HG03565 (cell line): ENCODE results near the gene LMO3.

Experiments used
- ATAC-seq: cut with Tn5 transposase; IDR thresholded peaks from one replicate; pipeline ENCODE4 v1.9.1; 2021; ENCODE audit warnings: mild to moderate bottlenecking, moderate library complexity; ENCODE audit not compliant: unreplicated experiment

LMO3 gene

DNA sequence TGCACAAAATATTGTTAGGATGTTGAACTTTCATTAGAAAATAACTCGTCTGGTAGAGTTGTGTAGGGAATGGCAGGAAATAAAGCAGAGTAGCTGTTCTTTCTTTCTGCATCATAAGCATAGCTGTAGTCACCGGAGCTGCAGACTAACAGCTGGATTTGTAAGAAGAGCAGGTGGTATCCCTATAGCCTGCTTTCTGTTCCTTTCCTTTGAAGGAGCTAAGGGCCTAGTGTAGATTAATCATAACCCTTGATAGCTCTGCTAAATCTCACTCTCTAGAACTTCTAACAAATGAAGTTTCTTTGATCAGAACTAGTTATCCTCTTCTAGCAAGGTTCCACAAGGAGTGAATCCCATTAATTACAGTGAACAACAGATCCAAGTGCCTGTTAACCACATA lies 3.5 kb downstream of the LMO3 start:
- no peak for ATAC-seq

DNA sequence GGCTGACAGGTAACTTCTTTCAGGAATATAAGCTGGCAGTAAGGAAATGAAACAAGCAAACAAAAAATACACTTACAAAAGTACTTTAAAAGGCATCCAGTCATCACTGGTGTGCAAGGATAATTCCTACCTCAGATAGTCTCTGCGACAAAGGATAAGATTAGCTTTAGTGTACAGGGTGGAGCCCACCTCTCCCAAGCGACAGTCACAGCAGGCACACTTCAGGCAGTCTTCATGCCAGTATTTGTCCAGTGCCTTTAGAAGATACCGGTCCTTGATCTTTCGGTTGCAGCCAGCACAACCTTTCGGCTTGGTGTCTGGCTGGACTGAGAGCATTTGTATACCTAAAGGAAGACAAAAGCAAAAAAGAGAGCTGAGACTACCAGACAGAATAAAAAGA lies 5.4 kb downstream of the LMO3 start:
- no peak for ATAC-seq

GRCh38 chr12:16599081-16599480 lies 6.9 kb downstream of the LMO3 start:
- no peak for ATAC-seq

DNA sequence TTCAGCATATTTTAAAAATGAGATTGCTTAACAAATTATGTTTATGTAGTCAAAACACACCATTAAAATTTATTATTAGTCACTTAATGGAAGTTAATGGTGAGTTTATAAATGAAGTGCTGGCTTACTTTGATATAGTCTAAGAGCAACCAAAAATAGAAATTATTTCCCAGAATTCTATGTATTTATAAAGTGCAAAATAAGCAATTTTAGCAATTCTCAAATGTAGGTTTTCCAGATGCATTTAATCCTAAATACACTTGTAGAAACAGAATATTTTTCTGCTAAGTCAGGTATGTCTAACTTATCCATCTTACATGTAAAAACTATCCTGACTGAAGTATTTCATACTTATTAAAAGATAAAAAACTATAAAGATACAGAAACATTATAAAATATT lies 11.2 kb downstream of the LMO3 start:
- no peak for ATAC-seq

DNA sequence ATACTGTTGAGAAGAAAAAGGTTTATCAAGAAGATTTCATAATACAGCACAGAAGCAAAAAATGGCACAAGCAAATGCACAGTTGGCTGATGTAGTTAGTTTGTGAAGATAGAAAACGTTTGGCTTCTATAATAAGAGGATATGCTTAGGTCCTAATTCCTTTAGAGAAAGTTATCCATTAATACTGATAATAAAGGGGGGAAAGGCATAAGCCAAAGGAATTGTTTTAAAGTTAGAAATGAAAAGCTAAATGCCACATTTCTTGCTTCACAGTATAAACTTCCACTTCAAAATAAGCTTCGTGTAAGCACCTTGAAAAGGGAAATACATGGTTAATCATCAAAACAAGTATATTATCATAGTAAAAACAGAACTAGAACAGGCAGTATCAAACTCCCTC lies 12.4 kb downstream of the LMO3 start:
- no peak for ATAC-seq

DNA sequence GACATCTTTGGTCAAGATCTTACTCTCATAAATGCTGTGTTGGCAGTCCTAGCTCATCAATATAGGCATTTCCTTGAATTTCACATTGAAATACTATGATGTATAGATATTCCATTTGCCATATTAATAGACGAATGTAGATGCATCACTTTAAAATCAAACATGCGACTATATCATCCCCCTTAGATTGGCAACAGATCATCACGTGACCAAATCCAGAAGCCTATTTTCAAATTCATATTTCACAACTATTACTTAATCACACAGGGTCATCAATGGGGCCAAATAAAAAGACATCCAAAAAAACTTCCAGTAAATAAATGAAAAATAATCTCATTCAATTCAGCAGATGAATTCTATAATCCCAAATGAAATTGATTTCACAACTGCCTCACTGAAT lies 15.3 kb downstream of the LMO3 start:
- no peak for ATAC-seq

DNA sequence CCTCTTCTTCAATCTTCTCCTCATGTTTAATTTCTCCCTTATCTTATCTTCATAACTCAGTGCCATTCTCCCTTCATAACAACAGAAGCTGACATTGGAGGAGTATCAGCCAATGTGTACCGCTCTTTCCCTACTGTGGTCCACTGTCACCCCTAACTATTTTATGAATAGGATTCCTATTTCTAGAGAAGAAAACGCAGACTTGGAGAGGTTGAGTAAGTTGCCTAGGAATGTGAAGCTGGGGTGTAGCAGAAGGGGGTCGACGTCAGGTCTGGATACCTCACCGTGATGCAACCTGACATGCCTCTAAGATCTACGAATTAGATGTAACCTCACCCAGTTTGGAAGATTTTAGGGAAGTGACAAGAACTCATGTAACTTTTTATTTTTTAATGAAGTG lies 17.1 kb downstream of the LMO3 start:
- no peak for ATAC-seq

DNA sequence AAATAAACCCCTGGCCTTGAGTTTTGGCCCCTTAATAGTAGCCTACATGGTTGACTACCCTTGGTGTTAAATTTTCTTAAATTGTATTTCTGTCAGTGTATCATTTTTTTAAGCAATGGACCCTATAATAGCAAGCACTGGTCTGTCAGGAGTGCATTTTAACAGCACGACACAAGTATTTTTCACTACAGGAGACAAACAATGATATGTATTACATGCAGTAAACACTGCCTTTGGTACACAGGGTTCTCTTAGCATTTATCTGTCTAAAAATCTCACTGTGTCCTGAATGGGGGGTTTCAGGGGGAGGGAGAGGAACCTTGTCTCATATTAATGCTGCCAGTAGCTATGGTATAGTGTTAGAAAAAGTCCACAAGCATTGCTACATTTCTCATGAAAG lies 18.4 kb downstream of the LMO3 start:
- no peak for ATAC-seq

DNA sequence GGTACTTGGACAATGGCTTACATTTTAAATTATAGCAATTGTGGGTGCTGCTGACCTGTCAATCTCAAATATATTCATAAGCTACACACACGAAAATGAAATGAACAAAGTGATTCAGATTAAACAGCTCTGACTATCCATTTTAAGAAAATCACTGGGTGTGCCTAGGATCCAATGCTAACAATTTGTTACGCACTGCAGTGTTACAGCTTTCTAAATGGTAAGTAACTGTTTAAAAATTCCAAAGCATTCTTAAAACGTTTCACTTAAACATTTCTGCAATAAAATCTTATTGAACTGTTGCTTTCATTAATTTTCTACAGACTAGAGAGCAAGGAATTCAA lies 18.9 kb downstream of the LMO3 start:
- ATAC-seq, result no peak

DNA sequence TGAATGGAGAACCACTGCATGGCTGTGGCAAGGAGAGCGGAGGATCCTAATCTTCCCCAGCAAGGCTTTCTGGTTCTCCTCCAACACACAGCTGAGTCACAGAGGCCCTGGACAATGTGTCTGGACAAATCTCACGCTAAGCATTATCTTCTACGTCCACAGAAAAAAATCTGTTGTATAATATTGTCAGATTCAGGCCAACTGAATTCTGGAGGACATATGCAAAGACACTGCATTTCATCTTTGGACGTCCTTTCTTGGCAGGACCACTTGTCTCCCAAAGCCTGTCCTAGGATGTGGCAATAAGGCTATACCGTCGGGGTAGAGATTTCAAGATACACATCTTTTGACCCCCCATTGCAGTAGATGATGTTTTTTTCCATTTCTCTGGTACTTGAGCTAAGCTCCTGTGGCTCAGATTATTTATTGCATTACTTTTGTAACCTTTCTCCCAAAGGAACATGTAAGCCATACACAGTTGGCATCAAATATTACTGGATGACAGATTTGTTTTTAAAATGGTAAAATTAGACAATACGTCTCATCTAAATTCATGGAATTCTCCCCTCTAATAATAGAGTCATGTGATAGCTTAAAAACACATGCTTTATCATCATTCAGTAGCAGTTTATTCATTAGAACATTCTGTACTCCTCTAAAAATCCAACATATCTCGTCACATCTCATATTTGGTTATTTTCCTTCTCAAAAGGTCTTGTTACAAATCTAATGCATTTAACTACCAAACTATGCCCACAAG lies 19.4 kb downstream of the LMO3 start:
- no peak for ATAC-seq

DNA sequence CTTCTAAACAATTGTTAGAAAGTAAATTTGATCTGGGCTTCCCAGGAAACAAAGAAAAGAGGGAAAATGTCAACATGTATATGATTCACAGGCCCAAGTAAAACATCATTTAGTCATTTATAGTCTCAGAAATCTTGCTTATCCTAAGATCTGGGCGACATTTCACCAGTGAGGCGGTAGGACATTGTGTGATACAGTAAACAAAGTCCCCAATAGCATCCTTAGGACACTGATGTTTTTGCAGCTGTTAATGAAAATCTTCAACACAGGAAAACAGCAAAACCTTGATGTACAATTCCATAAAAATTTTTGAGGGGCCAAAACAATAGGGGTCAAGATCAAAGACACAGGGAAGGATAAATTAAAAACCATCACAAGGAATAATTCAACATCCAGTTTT lies 20.2 kb downstream of the LMO3 start:
- ATAC-seq, result no peak

- no peak for ATAC-seq
Measured at GRCh38 chr12:16583969-16584745, 21.8 kb downstream of the LMO3 start.

DNA sequence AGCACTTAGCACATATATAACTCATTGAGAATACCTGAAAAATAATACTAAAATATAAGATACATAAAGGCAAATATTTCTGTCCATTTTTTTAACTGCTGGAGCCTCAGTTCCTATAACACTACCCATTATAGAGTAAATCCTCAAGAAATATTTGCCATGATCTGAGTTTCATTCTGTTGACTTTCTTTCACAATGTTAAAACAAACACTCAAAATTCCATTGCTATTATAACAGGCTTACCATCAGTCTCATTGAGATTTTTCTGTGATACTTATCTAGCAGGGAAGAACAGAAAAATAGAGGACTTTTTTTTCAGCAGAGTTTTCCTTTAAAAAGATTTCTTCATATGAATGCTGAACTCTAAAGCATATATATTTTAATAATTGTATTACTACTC lies 24.5 kb downstream of the LMO3 start:
- no peak for ATAC-seq

- ATAC-seq, result no peak
Measured at GRCh38 chr12:16579041-16579440, 26.9 kb downstream of the LMO3 start.

- no peak for ATAC-seq
Measured at GRCh38 chr12:16573398-16574077, 32.4 kb downstream of the LMO3 start.

DNA sequence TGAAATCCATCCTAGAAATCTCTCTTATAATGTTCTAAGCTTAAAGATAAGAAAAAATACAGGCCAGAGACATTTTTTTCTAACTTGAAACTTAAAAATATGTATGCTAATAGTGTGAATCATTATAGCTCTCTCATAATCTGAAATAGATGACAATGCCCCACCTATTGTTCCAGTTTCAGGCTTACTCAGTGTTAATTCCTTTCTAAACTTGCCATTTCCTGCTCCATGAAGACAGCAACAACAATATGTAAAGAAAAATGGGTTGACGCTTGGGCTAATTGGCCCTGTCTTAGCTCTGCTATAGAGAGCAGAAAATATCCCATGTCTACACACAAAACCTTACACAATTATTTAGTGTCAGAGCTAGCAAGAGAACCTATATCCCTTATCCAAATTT lies 37.1 kb downstream of the LMO3 start:
- no peak for ATAC-seq

GRCh38 chr12:16564675-16565074 lies 41.3 kb downstream of the LMO3 start:
- no peak for ATAC-seq

DNA sequence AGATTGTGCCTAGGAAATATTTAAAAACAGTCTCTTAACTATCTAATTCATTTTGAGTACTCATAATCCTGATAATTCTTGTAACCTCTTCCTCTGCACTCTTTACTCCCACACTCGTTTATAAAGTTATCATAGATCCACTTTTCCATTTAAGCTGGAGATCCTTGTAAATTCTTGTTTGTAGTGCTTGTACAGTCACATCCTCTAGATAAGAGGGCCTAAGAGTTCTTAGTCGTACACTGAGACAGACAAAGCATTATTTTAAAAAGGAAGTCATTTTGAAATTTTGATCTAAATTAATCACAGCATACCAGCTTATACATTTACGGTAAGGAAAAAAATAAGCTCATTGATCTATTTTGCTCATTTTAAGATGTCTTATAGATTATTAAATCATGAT lies 42.5 kb downstream of the LMO3 start:
- ATAC-seq, result no peak

DNA sequence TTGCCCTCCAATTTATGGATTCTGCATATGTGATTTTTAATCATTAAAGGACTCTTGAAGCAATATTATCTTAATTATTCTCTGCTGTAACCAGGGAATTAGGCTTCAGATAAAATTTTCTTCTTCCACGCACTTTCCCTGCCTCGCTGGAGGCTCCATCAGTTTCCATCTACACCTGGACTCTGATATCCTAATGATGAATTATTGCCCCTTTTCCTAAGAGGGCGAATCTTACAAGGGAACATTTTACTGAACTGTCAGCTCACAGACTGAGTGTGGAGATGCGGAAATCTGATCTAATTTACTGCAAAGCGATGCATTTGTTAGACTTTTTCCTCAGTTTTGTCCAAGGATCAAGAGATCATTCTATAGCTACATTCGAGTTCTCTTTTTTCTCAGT lies 43.0 kb downstream of the LMO3 start:
- no peak for ATAC-seq

DNA sequence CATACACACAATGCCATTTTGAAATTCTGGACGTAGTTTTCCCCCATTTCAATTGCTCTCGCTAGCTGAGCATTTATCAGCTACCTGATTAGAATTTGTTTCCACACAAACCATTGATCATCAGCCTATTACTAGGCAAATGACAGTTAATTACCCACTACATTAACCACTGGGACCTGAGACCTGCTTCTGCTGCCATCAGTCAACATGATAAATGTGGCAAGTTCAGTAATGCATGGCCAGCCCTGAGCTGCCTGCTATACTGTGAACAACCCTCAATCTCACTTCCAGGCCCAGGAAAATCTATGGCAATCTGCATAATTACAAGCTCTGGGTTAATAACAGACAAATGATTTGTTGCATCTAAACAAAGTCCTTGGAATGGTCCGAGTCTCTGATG lies 43.5 kb downstream of the LMO3 start:
- no peak for ATAC-seq

DNA sequence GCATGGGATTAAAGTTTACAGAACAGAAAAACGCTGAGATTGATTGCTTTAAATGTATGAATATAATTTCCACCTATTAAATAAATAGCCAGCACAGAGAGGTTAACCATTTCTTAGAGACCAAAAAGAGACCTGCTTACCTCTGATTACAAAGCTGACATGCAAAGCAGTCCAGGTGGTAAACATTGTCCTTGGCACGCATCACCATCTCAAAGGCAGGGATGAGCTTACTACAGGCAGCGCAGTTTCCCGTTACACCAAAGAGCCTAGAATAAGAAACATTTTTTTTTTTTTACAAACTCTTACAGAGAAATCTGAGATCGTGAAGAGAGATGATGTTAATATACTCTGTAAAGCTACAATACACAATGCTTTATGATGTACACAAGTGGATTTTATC lies 45.7 kb downstream of the LMO3 start:
- ATAC-seq, result no peak

GRCh38 chr12:16555630-16556029 lies 50.3 kb downstream of the LMO3 start:
- ATAC-seq, result no peak
